ENCODE results near the gene TSSC4.

DNA sequence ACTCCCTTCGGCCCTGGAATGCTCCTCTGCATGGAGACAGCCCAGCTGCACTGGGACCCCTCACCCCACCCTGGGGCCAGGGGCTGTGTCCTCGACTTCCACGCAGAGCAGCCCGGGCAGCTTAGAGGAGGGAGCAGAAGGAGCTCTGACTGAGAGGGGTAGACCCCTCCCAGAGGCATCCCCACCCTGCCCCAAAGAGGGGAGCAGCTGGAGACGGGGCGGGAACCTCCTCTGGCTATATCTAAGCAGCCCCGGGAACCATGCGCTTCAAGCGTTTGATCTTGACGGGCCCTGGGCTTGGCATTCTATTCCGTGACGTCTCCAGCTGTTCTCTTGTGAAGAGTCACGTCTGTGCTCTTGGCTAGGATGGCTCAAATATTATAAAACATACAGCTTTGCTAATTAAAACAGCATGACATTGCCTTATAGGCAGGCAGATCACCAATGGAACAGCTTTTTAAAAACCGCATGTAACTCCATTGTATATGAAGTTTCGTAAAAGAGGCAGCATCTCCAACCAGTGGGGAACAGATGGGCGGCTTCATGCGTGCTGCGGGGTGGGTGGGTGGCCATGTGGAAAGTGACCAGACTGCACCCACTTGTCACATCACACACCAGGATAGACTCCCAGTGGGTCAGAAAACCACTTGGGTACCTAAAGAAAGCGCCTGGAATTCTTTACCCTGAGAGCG is 51.9 kb downstream of the TSSC4 start:
- TF ChIP-seq EP300 (IDR thresholded peaks at IDR 0.05; ENCODE audit: low read depth) (no peak), POLR2A (IDR thresholded peaks at IDR 0.05) (no peak)
- TF ChIP-seq, protein P1, sequence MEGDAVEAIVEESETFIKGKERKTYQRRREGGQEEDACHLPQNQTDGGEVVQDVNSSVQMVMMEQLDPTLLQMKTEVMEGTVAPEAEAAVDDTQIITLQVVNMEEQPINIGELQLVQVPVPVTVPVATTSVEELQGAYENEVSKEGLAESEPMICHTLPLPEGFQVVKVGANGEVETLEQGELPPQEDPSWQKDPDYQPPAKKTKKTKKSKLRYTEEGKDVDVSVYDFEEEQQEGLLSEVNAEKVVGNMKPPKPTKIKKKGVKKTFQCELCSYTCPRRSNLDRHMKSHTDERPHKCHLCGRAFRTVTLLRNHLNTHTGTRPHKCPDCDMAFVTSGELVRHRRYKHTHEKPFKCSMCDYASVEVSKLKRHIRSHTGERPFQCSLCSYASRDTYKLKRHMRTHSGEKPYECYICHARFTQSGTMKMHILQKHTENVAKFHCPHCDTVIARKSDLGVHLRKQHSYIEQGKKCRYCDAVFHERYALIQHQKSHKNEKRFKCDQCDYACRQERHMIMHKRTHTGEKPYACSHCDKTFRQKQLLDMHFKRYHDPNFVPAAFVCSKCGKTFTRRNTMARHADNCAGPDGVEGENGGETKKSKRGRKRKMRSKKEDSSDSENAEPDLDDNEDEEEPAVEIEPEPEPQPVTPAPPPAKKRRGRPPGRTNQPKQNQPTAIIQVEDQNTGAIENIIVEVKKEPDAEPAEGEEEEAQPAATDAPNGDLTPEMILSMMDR (IDR thresholded peaks at IDR 0.05), result no peak
